ENCODE results near the gene TGFA. TPM values are rescaled to one million over a fixed set of nuclear protein-coding genes. Genes with fewer than 3 reads are reported as not detected.

TGFA gene
- total RNA-seq, 1 experiment from 2014 or later = 22.5 TPM

Other genes starting within 250 kb of the TGFA start
- 0.23 and 0.34 TPM in 2 replicates for gene ADD2, start 214.4 kb upstream of the TGFA start, total RNA-seq (2022)
- gene FIGLA, start 236.8 kb upstream of the TGFA start, total RNA-seq (2022) = not detected in 2 replicates

Data from MCF 10A (cell line).